Pancreas (tissue), 10 donors: ENCODE results near the gene PDXK. TPM values are rescaled to one million over a fixed set of nuclear protein-coding genes. Genes with fewer than 3 reads are reported as not detected.

Experiments
- ATAC-seq, 4 donors: fragments of 200-7000 bp; cut with Tn5 transposase; one replicate each; pipeline versions ENCODE4 v1.8.0 to v1.9.1; 2020; ENCODE audit warnings: mild to moderate bottlenecking in 4 of 4, moderate library complexity in 4 of 4
- DNase-seq, 6 donors: peaks; one replicate each; pipeline ENCODE4 v3.0.0-alpha.2; 2020
- FAIRE-seq: peaks from 2 replicates; lab custom pipeline; 2012; peaks lifted over from hg19 to GRCh38; lab: Jason Lieb, UNC
- H3K27ac ChIP-seq, 4 donors: fragments of 200-600 bp; sonication (generic); 1 replicate in 3 of 4; 2 replicates in 1 of 4; pipeline versions ENCODE4 v1.5.0 to v1.8.0; 2020
- H3K27me3 ChIP-seq, 4 donors: fragments of 200-600 bp; one replicate each; pipeline ENCODE4 v1.8.0; 2021
- H3K36me3 ChIP-seq, 3 donors: fragments of 200-600 bp; sonication (generic) in 1 of 3; one replicate each; pipeline versions ENCODE4 v1.5.0 to v1.8.0; 2020 to 2021
- H3K4me1 ChIP-seq, 3 donors: fragments of 200-600 bp; one replicate each; pipeline ENCODE4 v1.8.0; 2021
- H3K4me3 ChIP-seq, 4 donors: fragments of 200-600 bp; sonication (generic) in 2 of 4; one replicate each; pipeline versions ENCODE4 v1.5.0 to v1.8.0; 2020 to 2021
- H3K9me3 ChIP-seq, 4 donors: fragments of 200-600 bp; one replicate each; pipeline ENCODE4 v1.8.0; 2021
- CTCF ChIP-seq, 4 donors: fragments of 200-600 bp; sonication (generic) in 3 of 4; IDR thresholded peaks; one replicate each; pipeline versions ENCODE4 v1.5.0 to v1.8.0; 2021; ENCODE audit warnings: antibody characterized with exemption in 4 of 4
- WGBS, 2 donors: extraction: QIAGEN DNeasy Blood & Tissue Kit; methylation state at CpG; one replicate each; pipeline ENCODE4 v1.1.7; 2013; 5-methylcytosine and 5-hydroxymethylcytosine counted together
- intact Hi-C, 3 donors: fragments of 100-400 bp; cut with DNase I; formaldehyde crosslinking; loops; one replicate each; pipeline versions ENCODE4 v1.11.1 to v1.14.2; 2022
- polyA plus RNA-seq, 2 donors: library from polyadenylated mRNA; stranded (reverse); fragments of 200-250 nt; gene quantifications; one replicate each; pipeline ENCODE4 v1.2.3, GENCODE V29; 2013
- total RNA-seq, 6 donors: library from RNA; stranded (reverse); fragmentation: NEBNext Ultra II Directional in 4 of 6; extraction: Animal tissue kit (Norgen Biotek cat#: 25700) in 4 of 6; gene quantifications; one replicate each; pipeline versions ENCODE4 v1.2.1 to v1.2.4, GENCODE V29; 2021 to 2023
- donor health status: healthy with polysubstance abuse.
- donor health status: DM: no; HTN: no; CAD: no; lungs with moderate emphysema.
- donor health status: DM: no; HTN: no; CAD: no.
- donor health status: control.
- donor health status: control.
- donor health status: Bipolar disorder and iron deficiency.
- donor health status: DM: yes; HTN: yes; CAD: no.
- donor health status: DM: no; HTN: no; CAD: no.
- donor health status: DM: no; HTN: no; CAD: no.
- donor health status: DM: yes; HTN: yes; CAD: no.

The PDXK gene
- total and polyA plus RNA-seq, 8 donors, result 63.2 to 100 (median 65.9) TPM

- no peak overlapping the region for H3K27ac ChIP-seq
- intact Hi-C loops, result loop anchor here in 1 of 3 donors (10.0 kb wide), 1 partner anchor 53 kb away; the partner anchor contains the start of gene CSTB
Observed at GRCh38 chr21:43721939-43722338, 3.0 kb downstream of the PDXK start.

GRCh38 chr21:43723648-43724047, 4.7 kb downstream of the PDXK start:
- DNase-seq (peak in 4 of 6 donors; percentile 60 to 90 (median 74)), ATAC-seq (peak in 2 of 4 donors; percentile 7 to 20), FAIRE-seq (no peak)
- no peaks in the 10 kb centered on the region for H3K9me3 ChIP-seq
- no peaks in the 10 kb centered on the region for H3K36me3 ChIP-seq
- H3K27me3 ChIP-seq, result no peaks in the 10 kb centered on the region
- TF ChIP-seq CTCF (IDR thresholded peaks at IDR 0.05), result no peak
- intact Hi-C loops, result loop anchor here in 1 of 3 donors (10.0 kb wide), 1 partner anchor 51 kb away; the partner anchor contains the start of gene CSTB
- no peak overlapping the region for H3K4me3 ChIP-seq
- peaks cover 29 to 51% (median 49%) of the 10 kb centered on the region in 3 donors for H3K4me1 ChIP-seq
- WGBS, 2 donors, result 37 to 42% methylated on average over 12 of the region's 12 CpGs
- peak overlapping the region in 1 of 4 donors; percentile 2 for H3K27ac ChIP-seq

More at GRCh38 chr21:43721939-43722338, 3.0 kb downstream of the PDXK start:
- Histone ChIP-seq H3K27me3 (no peaks in the 10 kb centered on the region), H3K4me3 (peak overlapping the region in 1 of 4 donors; percentile 99), H3K9me3 (no peaks in the 10 kb centered on the region), H3K4me1 (peaks cover 21 to 36% (median 36%) of the 10 kb centered on the region in 3 donors), H3K36me3 (no peaks in the 10 kb centered on the region)
- DNase-seq (peak in 1 of 6 donors; percentile 63), FAIRE-seq (no peak), ATAC-seq (no peak)
- TF ChIP-seq CTCF (IDR thresholded peaks at IDR 0.05), result no peak
- WGBS, 2 donors, result 68 to 75% methylated on average over 3 of the region's 3 CpGs

- intact Hi-C loops, result loop anchor here in 1 of 3 donors (10.0 kb wide), 1 partner anchor 48 kb away; the partner anchor contains the start of gene CSTB
- no peaks in the 10 kb centered on the region for H3K9me3 ChIP-seq
- no peak for TF ChIP-seq CTCF (IDR thresholded peaks at IDR 0.05)
- WGBS, 2 donors, result 44 to 53% methylated on average over 21 of the region's 21 CpGs
- H3K4me1 ChIP-seq, result peaks cover 28 to 45% (median 38%) of the 10 kb centered on the region in 3 donors
- H3K27me3 ChIP-seq, result no peaks in the 10 kb centered on the region
- H3K36me3 ChIP-seq, result no peaks in the 10 kb centered on the region
- no peak overlapping the region for H3K4me3 ChIP-seq
- ATAC-seq (peak in 2 of 4 donors; percentile 0 to 5), DNase-seq (peak in 4 of 6 donors; percentile 38 to 63 (median 54)), FAIRE-seq (no peak)
- H3K27ac ChIP-seq, result peak overlapping the region; percentile 57 to 84 (median 80)
Observed at GRCh38 chr21:43726686-43727518, 8.0 kb downstream of the PDXK start.

- WGBS, 2 donors, result 40 to 51% methylated on average over 10 of the region's 10 CpGs
- Histone ChIP-seq H3K9me3 (no peaks in the 10 kb centered on the region), H3K36me3 (no peaks in the 10 kb centered on the region), H3K27me3 (no peaks in the 10 kb centered on the region), H3K4me1 (peaks cover 30 to 48% (median 34%) of the 10 kb centered on the region in 3 donors), H3K4me3 (no peak overlapping the region), H3K27ac (peak overlapping the region; percentile 57 to 84 (median 80))
- DNase-seq (peak in 5 of 6 donors; percentile 43 to 81 (median 57)), ATAC-seq (peak in 3 of 4 donors; percentile 10 to 31 (median 16)), FAIRE-seq (no peak)
- intact Hi-C loops, result loop anchor here in 1 of 3 donors (10.0 kb wide), 1 partner anchor 47 kb away; the partner anchor contains the start of gene CSTB
- no peak for TF ChIP-seq CTCF (IDR thresholded peaks at IDR 0.05)
Observed at GRCh38 chr21:43727519-43728153, 8.7 kb downstream of the PDXK start.
